Measurements from ENCODE around the gene XAGE1B.
"Not testable (repeated sequence)": the region's sequence is repeated elsewhere in the genome, so short reads cannot be mapped to it uniquely, and the experiment has no call there.

DNA sequence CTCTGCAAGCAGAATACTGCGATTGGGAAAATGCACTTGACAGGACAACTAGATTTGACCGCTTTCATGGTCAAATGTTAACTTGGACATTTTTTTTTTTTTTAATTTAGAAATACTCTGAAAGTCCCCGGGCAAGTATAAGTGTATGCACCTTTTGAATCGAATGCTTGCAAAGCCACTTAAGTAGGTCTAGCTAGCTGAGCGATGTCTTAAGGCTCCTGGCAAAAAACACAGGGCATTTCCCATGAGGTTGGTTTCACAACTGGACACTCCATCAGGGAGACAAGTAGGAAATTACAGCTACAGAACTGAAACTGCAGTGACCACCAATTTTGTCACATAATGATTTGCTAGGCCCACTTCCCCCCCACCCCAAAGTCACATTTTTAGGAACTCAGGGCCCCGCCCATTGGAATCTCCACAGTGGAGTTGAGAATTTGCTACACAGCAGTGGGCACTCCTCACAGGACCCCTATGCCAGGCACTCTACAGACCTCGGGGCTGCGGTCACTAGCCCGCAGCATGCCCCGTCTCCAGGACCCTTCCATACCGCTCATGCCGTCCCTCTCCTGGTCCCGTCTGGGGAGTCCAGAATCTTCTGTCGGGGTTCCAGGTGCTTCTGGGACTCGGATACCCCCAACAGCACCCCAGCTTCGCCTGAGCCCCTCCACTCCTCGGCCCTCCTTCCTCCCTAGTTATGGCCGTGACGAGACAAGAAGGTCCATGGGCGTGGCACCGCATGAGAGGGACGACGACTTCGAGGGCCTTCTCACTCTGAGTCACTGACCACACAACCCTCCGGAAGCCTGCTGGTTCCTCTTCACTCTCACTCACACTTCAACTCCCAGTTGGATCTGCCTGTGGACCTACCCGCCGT lies 515 bp downstream of the XAGE1B start:
- not testable (repeated sequence) for TF ChIP-seq POLR2A (IDR thresholded peaks at IDR 0.05)
- TF ChIP-seq, protein P1, sequence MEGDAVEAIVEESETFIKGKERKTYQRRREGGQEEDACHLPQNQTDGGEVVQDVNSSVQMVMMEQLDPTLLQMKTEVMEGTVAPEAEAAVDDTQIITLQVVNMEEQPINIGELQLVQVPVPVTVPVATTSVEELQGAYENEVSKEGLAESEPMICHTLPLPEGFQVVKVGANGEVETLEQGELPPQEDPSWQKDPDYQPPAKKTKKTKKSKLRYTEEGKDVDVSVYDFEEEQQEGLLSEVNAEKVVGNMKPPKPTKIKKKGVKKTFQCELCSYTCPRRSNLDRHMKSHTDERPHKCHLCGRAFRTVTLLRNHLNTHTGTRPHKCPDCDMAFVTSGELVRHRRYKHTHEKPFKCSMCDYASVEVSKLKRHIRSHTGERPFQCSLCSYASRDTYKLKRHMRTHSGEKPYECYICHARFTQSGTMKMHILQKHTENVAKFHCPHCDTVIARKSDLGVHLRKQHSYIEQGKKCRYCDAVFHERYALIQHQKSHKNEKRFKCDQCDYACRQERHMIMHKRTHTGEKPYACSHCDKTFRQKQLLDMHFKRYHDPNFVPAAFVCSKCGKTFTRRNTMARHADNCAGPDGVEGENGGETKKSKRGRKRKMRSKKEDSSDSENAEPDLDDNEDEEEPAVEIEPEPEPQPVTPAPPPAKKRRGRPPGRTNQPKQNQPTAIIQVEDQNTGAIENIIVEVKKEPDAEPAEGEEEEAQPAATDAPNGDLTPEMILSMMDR (IDR thresholded peaks at IDR 0.05 in 4 of 5, conservative IDR thresholded peaks at IDR 0.05 in 1 of 5): not testable (repeated sequence)
